Measurements from ENCODE around the gene DPP6. TPM values are rescaled to one million over a fixed set of nuclear protein-coding genes. Genes with fewer than 3 reads are reported as not detected.

Gene DPP6
- total RNA-seq, 1 experiment from 2014 or later, result not detected

DNA sequence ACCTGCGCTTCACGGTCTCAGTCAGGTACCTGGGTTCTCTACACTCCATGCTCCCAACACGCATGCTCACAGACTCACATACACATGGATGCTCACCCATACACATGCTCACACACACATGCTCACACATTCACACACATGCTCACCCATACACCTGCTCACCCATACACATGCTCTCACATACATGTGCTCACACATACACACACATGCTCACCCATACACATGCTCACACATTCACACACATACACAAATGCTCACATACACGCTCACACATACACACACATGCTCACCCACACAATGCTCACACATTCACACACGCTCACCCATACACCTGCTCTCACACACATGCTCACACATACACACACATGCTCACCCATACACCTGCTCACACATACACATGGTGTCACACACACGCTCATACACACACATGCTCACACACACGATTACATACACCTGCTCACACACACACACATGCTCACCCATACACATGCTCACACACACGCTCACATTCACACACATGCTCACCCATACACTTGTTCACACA lies 830.8 kb downstream of the DPP6 start:
- intact Hi-C loops (cut with micrococcal nuclease; ENCODE audit: unreplicated experiment) (no loop called here), in situ Hi-C loops (cut with HindIII; ENCODE audit: low pct_unique_long_range_greater_than_20kb, low sequenced_read_pairs) (no loop called here)
- Histone ChIP-seq H3K27me3 (ENCODE audit: control insufficient read depth, insufficient read depth, low read length) (no peaks in the 10 kb centered on the region), H3K4me3 (ENCODE audit: low read depth in 2 of 2, low read length in 2 of 2) (no peak overlapping the region), H3K27ac (ENCODE audit: low read length) (no peak overlapping the region), H3K36me3 (ENCODE audit: control insufficient read depth, insufficient read depth, low read length) (no peaks in the 10 kb centered on the region), H3K9me3 (ENCODE audit: control insufficient read depth, insufficient read depth, low read depth, low read length) (no peaks in the 10 kb centered on the region), H3K4me1 (ENCODE audit: control insufficient read depth, insufficient read depth, low read length) (no peaks in the 10 kb centered on the region)
- ATAC-seq, result no peak
- CTCF ChIA-PET, result no interaction called here
- POLR2A ChIA-PET, result no interaction called here
- DNase-seq (ENCODE audit: low read depth, low spot score), result no peak
- TF ChIP-seq, protein P1, sequence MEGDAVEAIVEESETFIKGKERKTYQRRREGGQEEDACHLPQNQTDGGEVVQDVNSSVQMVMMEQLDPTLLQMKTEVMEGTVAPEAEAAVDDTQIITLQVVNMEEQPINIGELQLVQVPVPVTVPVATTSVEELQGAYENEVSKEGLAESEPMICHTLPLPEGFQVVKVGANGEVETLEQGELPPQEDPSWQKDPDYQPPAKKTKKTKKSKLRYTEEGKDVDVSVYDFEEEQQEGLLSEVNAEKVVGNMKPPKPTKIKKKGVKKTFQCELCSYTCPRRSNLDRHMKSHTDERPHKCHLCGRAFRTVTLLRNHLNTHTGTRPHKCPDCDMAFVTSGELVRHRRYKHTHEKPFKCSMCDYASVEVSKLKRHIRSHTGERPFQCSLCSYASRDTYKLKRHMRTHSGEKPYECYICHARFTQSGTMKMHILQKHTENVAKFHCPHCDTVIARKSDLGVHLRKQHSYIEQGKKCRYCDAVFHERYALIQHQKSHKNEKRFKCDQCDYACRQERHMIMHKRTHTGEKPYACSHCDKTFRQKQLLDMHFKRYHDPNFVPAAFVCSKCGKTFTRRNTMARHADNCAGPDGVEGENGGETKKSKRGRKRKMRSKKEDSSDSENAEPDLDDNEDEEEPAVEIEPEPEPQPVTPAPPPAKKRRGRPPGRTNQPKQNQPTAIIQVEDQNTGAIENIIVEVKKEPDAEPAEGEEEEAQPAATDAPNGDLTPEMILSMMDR (IDR thresholded peaks at IDR 0.05), result no peak
- TF ChIP-seq, protein P2, sequence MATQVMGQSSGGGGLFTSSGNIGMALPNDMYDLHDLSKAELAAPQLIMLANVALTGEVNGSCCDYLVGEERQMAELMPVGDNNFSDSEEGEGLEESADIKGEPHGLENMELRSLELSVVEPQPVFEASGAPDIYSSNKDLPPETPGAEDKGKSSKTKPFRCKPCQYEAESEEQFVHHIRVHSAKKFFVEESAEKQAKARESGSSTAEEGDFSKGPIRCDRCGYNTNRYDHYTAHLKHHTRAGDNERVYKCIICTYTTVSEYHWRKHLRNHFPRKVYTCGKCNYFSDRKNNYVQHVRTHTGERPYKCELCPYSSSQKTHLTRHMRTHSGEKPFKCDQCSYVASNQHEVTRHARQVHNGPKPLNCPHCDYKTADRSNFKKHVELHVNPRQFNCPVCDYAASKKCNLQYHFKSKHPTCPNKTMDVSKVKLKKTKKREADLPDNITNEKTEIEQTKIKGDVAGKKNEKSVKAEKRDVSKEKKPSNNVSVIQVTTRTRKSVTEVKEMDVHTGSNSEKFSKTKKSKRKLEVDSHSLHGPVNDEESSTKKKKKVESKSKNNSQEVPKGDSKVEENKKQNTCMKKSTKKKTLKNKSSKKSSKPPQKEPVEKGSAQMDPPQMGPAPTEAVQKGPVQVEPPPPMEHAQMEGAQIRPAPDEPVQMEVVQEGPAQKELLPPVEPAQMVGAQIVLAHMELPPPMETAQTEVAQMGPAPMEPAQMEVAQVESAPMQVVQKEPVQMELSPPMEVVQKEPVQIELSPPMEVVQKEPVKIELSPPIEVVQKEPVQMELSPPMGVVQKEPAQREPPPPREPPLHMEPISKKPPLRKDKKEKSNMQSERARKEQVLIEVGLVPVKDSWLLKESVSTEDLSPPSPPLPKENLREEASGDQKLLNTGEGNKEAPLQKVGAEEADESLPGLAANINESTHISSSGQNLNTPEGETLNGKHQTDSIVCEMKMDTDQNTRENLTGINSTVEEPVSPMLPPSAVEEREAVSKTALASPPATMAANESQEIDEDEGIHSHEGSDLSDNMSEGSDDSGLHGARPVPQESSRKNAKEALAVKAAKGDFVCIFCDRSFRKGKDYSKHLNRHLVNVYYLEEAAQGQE (IDR thresholded peaks at IDR 0.05; ENCODE audit: insufficient read depth in 1 of 2, low read depth in 2 of 2, low read length in 1 of 2), result no peak
- TF ChIP-seq POLR2AphosphoS5 (IDR thresholded peaks at IDR 0.05; ENCODE audit: low read depth, low read length) (no peak), TCF7L2 (IDR thresholded peaks at IDR 0.05; ENCODE audit: low read depth, low read length) (no peak), SIN3A (IDR thresholded peaks at IDR 0.05; ENCODE audit: borderline replicate concordance, insufficient read depth, low read depth, low read length) (no peak)
- no TSS peak for BruUV-seq (replicated peaks)

DNA sequence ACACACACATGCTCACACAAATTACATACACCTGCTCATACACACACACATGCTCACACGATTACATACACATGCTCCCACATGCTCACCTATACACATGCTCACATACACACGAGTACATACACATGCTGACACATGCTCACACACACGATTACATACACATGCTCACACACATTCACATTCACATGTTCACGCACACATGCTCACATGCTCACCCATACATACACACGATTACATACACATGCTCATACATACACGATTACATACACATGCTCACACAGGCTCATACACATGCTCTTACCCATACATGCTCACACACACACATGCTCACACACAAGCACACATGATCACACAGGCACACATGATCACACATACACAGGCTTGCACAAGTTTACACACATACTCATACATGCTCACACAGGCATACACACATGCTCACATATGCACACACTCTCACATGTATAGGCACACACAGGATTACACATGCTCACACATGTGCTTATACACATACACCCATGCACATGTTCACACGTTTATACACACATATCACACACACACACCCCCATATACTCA lies 832.2 kb downstream of the DPP6 start:
- no peak for ATAC-seq
- ChIA-PET POLR2A (no interaction called here), CTCF (no interaction called here)
- in situ Hi-C loops (cut with HindIII; ENCODE audit: low pct_unique_long_range_greater_than_20kb, low sequenced_read_pairs) (no loop called here), intact Hi-C loops (cut with micrococcal nuclease; ENCODE audit: unreplicated experiment) (no loop called here)
- peaks cover 2% of the 10 kb centered on the region; the same call in 1 of the 2 replicates for H3K27me3 ChIP-seq (ENCODE audit: control insufficient read depth, insufficient read depth, low read length)
- TF ChIP-seq TCF7L2 (IDR thresholded peaks at IDR 0.05; ENCODE audit: low read depth, low read length), result no peak
- no peak for TF ChIP-seq SIN3A (IDR thresholded peaks at IDR 0.05; ENCODE audit: borderline replicate concordance, insufficient read depth, low read depth, low read length)
- TF ChIP-seq POLR2AphosphoS5 (IDR thresholded peaks at IDR 0.05; ENCODE audit: low read depth, low read length), result no peak
- TF ChIP-seq, protein P1 (IDR thresholded peaks at IDR 0.05), result no peak
- TF ChIP-seq, protein P2 (IDR thresholded peaks at IDR 0.05; ENCODE audit: insufficient read depth in 1 of 2, low read depth in 2 of 2, low read length in 1 of 2), result no peak
- H3K36me3 ChIP-seq (ENCODE audit: control insufficient read depth, insufficient read depth, low read length), result no peaks in the 10 kb centered on the region
- no peak for DNase-seq (ENCODE audit: low read depth, low spot score)
- H3K4me1 ChIP-seq (ENCODE audit: control insufficient read depth, insufficient read depth, low read length), result no peaks in the 10 kb centered on the region
- BruUV-seq (replicated peaks), result no TSS peak
- no peaks in the 10 kb centered on the region for H3K9me3 ChIP-seq (ENCODE audit: control insufficient read depth, insufficient read depth, low read depth, low read length)
- H3K4me3 ChIP-seq (ENCODE audit: low read depth in 2 of 2, low read length in 2 of 2), result no peak overlapping the region
- no peak overlapping the region for H3K27ac ChIP-seq (ENCODE audit: low read length)

Data from Panc1 (cell line).